ENCODE results near the gene VAV2.

VAV2 gene

GRCh38 chr9:133833388-133834025 lies 158.6 kb downstream of the VAV2 start:
- DNase-seq: no peak

- DNase-seq: no peak
Observed at GRCh38 chr9:133832877-133833276, 159.2 kb downstream of the VAV2 start.

- DNase-seq: no peak
Observed at GRCh38 chr9:133830711-133831110, 161.4 kb downstream of the VAV2 start.

- DNase-seq: no peak
Observed at GRCh38 chr9:133830310-133830709, 161.8 kb downstream of the VAV2 start.

GRCh38 chr9:133828338-133828997 lies 163.7 kb downstream of the VAV2 start:
- DNase-seq: no peak

- DNase-seq: no peak
Observed at GRCh38 chr9:133826289-133827085, 165.6 kb downstream of the VAV2 start.

GRCh38 chr9:133825555-133826218 lies 166.4 kb downstream of the VAV2 start:
- no peak for DNase-seq

GRCh38 chr9:133824802-133825186 lies 167.3 kb downstream of the VAV2 start:
- no peak for DNase-seq

- DNase-seq: no peak
Observed at GRCh38 chr9:133824106-133824801, 167.9 kb downstream of the VAV2 start.

- DNase-seq: no peak
Observed at GRCh38 chr9:133823189-133824105, 168.7 kb downstream of the VAV2 start.

- DNase-seq: no peak
Observed at GRCh38 chr9:133822430-133823065, 169.6 kb downstream of the VAV2 start.

GRCh38 chr9:133821601-133822429 lies 170.3 kb downstream of the VAV2 start:
- DNase-seq: no peak

GRCh38 chr9:133819923-133820322 lies 172.2 kb downstream of the VAV2 start:
- no peak for DNase-seq

- DNase-seq: no peak
Observed at GRCh38 chr9:133818444-133818843, 173.7 kb downstream of the VAV2 start.

- DNase-seq: no peak
Observed at GRCh38 chr9:133815781-133816180, 176.3 kb downstream of the VAV2 start.

- no peak for DNase-seq
Observed at GRCh38 chr9:133814586-133815208, 177.4 kb downstream of the VAV2 start.

GRCh38 chr9:133813749-133814585 lies 178.2 kb downstream of the VAV2 start:
- DNase-seq: peak; percentile 1

- no peak for DNase-seq
Observed at GRCh38 chr9:133812941-133813748, 179.0 kb downstream of the VAV2 start.
